Hepatocyte (in vitro differentiated cells): Measurements from ENCODE around the gene TIGD3. TPM values are rescaled to one million over a fixed set of nuclear protein-coding genes. Genes with fewer than 3 reads are reported as not detected.
A peak's percentile ranks its signal among the peaks of the same experiment; 100 is the strongest.

ENCODE experiments used
- DNase-seq: peaks from one replicate; pipeline ENCODE4 v3.0.0-alpha.2; 2016; ENCODE audit warnings: low spot score
- H2AFZ ChIP-seq: fragments of 200-600 bp; sonication (generic); 2 replicates; pipeline ENCODE4 v1.6.0; 2016; ENCODE audit warnings: antibody characterized with exemption, mild to moderate bottlenecking
- H3K27ac ChIP-seq: fragments of 200-600 bp; sonication (generic); 2 replicates; pipeline ENCODE4 v1.5.1; 2016; ENCODE audit warnings: mild to moderate bottlenecking
- H3K27me3 ChIP-seq: fragments of 200-600 bp; sonication (generic); 2 replicates; pipeline ENCODE4 v1.6.1; 2016
- H3K36me3 ChIP-seq: fragments of 200-600 bp; sonication (generic); replicated peaks from 2 replicates; pipeline ENCODE4 v1.5.1; 2016; ENCODE audit warnings: low read depth; ENCODE audit not compliant: insufficient read depth
- H3K4me1 ChIP-seq: fragments of 200-600 bp; sonication (generic); 2 replicates; pipeline ENCODE4 v1.5.1; 2016; ENCODE audit warnings: mild to moderate bottlenecking, moderate library complexity; ENCODE audit not compliant: insufficient read depth
- H3K4me2 ChIP-seq: fragments of 200-600 bp; sonication (generic); 2 replicates; pipeline ENCODE4 v1.6.0; 2016
- H3K4me3 ChIP-seq: fragments of 200-600 bp; sonication (generic); 2 replicates; pipeline ENCODE4 v1.5.1; 2016; ENCODE audit warnings: mild to moderate bottlenecking
- H3K79me2 ChIP-seq: fragments of 200-600 bp; sonication (generic); 2 replicates; pipeline ENCODE4 v1.6.0; 2017; ENCODE audit warnings: mild to moderate bottlenecking
- H3K9me2 ChIP-seq: fragments of 200-600 bp; sonication (generic); replicated peaks from 2 replicates; pipeline ENCODE4 v1.6.0; 2017; ENCODE audit warnings: mild to moderate bottlenecking; ENCODE audit not compliant: insufficient read depth
- H3K9me3 ChIP-seq: fragments of 200-600 bp; sonication (generic); 2 replicates; pipeline ENCODE4 v1.5.1; 2016; ENCODE audit warnings: low read depth, mild to moderate bottlenecking
- H4K20me1 ChIP-seq: fragments of 200-600 bp; sonication (generic); 2 replicates; pipeline ENCODE4 v1.6.0; 2016; ENCODE audit warnings: mild to moderate bottlenecking; ENCODE audit not compliant: insufficient read depth, poor library complexity, severe bottlenecking
- CTCF ChIP-seq: fragments of 200-600 bp; sonication (generic); IDR thresholded peaks from 2 replicates; pipeline ENCODE4 v1.5.1; 2016; ENCODE audit warnings: antibody characterized with exemption, mild to moderate bottlenecking; ENCODE audit not compliant: poor library complexity
- EZH2 ChIP-seq: fragments of 200-600 bp; sonication (generic); IDR thresholded peaks from 2 replicates; pipeline ENCODE4 v1.6.1; 2016; ENCODE audit warnings: antibody characterized with exemption, mild to moderate bottlenecking, borderline replicate concordance
- EZH2phosphoT487 ChIP-seq: fragments of 200-600 bp; sonication (generic); IDR thresholded peaks from one replicate; pipeline ENCODE4 v1.6.1; 2018; ENCODE audit warnings: antibody characterized with exemption, mild to moderate bottlenecking, low read depth, moderate library complexity; ENCODE audit not compliant: unreplicated experiment, severe bottlenecking
- WGBS: methylation state at CpG from one replicate; pipeline ENCODE4 v1.1.6; 2016; ENCODE audit warnings: low lambda C conversion rate; ENCODE audit errors: missing lambda C conversion rate; 5-methylcytosine and 5-hydroxymethylcytosine counted together
- polyA plus RNA-seq: library from polyadenylated mRNA; unstranded; fragments of >200 nt; fragmentation: Nextera tagmentation; extraction: Ambion mirVana; gene quantifications from 2 replicates; pipeline ENCODE4 v1.2.1, GENCODE V29; 2016
- total RNA-seq: library from RNA; depleted of rRNA; stranded (reverse); fragments of >200 nt; gene quantifications from 2 replicates; pipeline ENCODE4 v1.2.3, GENCODE V29; 2014

The TIGD3 gene
- total and polyA plus RNA-seq, 2 experiments from 2014 or later = 1.7 to 2.0 TPM

GRCh38 chr11:65315866-65316226, 38.7 kb upstream of the TIGD3 start:
- Histone ChIP-seq H2AFZ (no peak overlapping the region), H3K36me3 (no peaks in the 10 kb centered on the region), H4K20me1 (peaks cover 40% of the 10 kb centered on the region), H3K9me3 (no peaks in the 10 kb centered on the region), H3K27me3 (no peaks in the 10 kb centered on the region), H3K4me2 (peak overlapping the region; percentile 85), H3K4me1 (peaks cover 27% of the 10 kb centered on the region), H3K27ac (peak overlapping the region; percentile 98), H3K9me2 (no peaks in the 10 kb centered on the region), H3K79me2 (peaks cover 88% of the 10 kb centered on the region), H3K4me3 (peak overlapping the region; percentile 99)
- peak; percentile 2 for TF ChIP-seq CTCF
- no peak for TF ChIP-seq EZH2
- no peak for TF ChIP-seq EZH2phosphoT487
- WGBS = 39% methylated on average over 8 of the region's 8 CpGs
- DNase-seq = no peak

GRCh38 chr11:65316227-65317024, 38.1 kb upstream of the TIGD3 start:
- Histone ChIP-seq H3K4me2 (peak overlapping the region; percentile 85), H2AFZ (no peak overlapping the region), H3K4me1 (peaks cover 26% of the 10 kb centered on the region), H3K36me3 (no peaks in the 10 kb centered on the region), H3K27me3 (no peaks in the 10 kb centered on the region), H3K9me3 (no peaks in the 10 kb centered on the region), H4K20me1 (peaks cover 45% of the 10 kb centered on the region), H3K27ac (peak overlapping the region; percentile 98), H3K9me2 (no peaks in the 10 kb centered on the region), H3K79me2 (peaks cover 88% of the 10 kb centered on the region), H3K4me3 (peak overlapping the region; percentile 99)
- no peak for TF ChIP-seq EZH2
- TF ChIP-seq EZH2phosphoT487 = no peak
- no peak for TF ChIP-seq CTCF
- WGBS = 47% methylated on average over 20 of the region's 20 CpGs
- peak; percentile 72 for DNase-seq

- Histone ChIP-seq H3K9me3 (no peaks in the 10 kb centered on the region), H2AFZ (no peak overlapping the region), H4K20me1 (peaks cover 53% of the 10 kb centered on the region), H3K27me3 (no peaks in the 10 kb centered on the region), H3K79me2 (peaks cover 90% of the 10 kb centered on the region), H3K4me2 (peak overlapping the region; percentile 85), H3K9me2 (no peaks in the 10 kb centered on the region), H3K4me1 (peaks cover 23% of the 10 kb centered on the region), H3K4me3 (peak overlapping the region; percentile 15), H3K27ac (peak overlapping the region; percentile 98), H3K36me3 (no peaks in the 10 kb centered on the region)
- TF ChIP-seq EZH2phosphoT487 (no peak), EZH2 (no peak), CTCF (no peak)
- DNase-seq = peak; percentile 71
- 37% methylated on average over 9 of the region's 13 CpGs for WGBS
Observed at GRCh38 chr11:65317025-65317786, 37.3 kb upstream of the TIGD3 start.
